Esophagus squamous epithelium (tissue), 4 donors: ENCODE results near the gene COL4A6.

Source experiments
- CTCF ChIP-seq, 6 experiments: fragments of 450-650 bp in 4 of 6; fragments of 200-600 bp in 2 of 6; sonication (generic) in 2 of 6; IDR thresholded peaks; one replicate each; pipeline ENCODE4 v1.5.1; 2016 to 2019; ENCODE audit warnings: antibody characterized with exemption in 6 of 6, mild to moderate bottlenecking in 4 of 6, moderate library complexity in 4 of 6
- POLR2A ChIP-seq, 4 donors: fragments of 450-650 bp; IDR thresholded peaks; one replicate each; pipeline ENCODE4 v1.6.1; 2017; ENCODE audit warnings: antibody characterized with exemption in 4 of 4, mild to moderate bottlenecking in 4 of 4, moderate library complexity in 3 of 4

- TF ChIP-seq CTCF (IDR thresholded peaks at IDR 0.05) (no peak), POLR2A (IDR thresholded peaks at IDR 0.05) (no peak)
These were observed 234.7 kb downstream of the COL4A6 start for GRCh38 chrX:108203540-108203939.
